ENCODE results near the gene ADAMTSL1. TPM values are rescaled to one million over a fixed set of nuclear protein-coding genes. Genes with fewer than 3 reads are reported as not detected.

The ADAMTSL1 gene
- total and polyA plus RNA-seq, 9 of the 15 experiments (the other 6 are each of a cell fraction or from before 2014, with no cell fraction given), result 0.01 TPM; not detected in 8

DNA sequence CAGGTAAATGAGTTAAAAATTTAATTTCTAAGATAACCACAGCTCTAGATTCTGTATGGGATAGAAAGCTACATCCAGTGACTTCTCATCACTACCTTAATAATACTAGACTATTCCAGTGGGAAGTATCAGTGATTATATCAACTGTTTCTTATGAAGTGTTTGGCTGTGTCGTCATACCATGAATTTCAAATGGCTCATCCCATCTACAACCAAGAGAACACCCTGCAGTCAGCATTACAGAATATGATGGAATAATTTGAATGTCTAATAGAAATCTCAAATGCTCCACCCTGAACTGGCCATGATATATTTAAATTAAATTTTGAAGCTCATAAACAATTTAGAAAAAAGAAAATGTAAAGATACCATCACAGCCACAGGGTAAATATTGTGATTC is 245.0 kb downstream of the ADAMTSL1 start:
- FAIRE-seq (no peak), ATAC-seq (no peak), DNase-seq (ENCODE audit: extremely low read depth in 1 of 4, low spot score in 3 of 4) (no peak)
- Histone ChIP-seq H3K9ac (ENCODE audit: insufficient read depth in 1 of 2, low read depth in 2 of 2, low read length in 2 of 2) (no peak overlapping the region), H3K4me2 (ENCODE audit: insufficient read depth, low read length) (no peak overlapping the region), H2AFZ (ENCODE audit: low read depth, low read length) (no peak overlapping the region), H3K9me1 (ENCODE audit: control insufficient read depth, insufficient read depth, low read length) (no peaks in the 10 kb centered on the region), H3K4me1 (replicated peaks in 1 of 2; ENCODE audit: control insufficient read depth in 2 of 2, insufficient read depth in 2 of 2, low read length in 2 of 2) (no peaks in the 10 kb centered on the region), H3K36me3 (ENCODE audit: control insufficient read depth, insufficient read depth, low read length) (no peaks in the 10 kb centered on the region), H3K79me2 (ENCODE audit: control insufficient read depth, insufficient read depth, low read length) (no peaks in the 10 kb centered on the region), H4K20me1 (replicated peaks; ENCODE audit: control insufficient read depth, insufficient read depth, low read length) (no peaks in the 10 kb centered on the region), H3K27ac (ENCODE audit: extremely low read depth, low read depth, low read length) (no peak overlapping the region), H3K9me3 (replicated peaks; ENCODE audit: control insufficient read depth, insufficient read depth, low read depth, low read length) (no peaks in the 10 kb centered on the region), H3K27me3 (ENCODE audit: control insufficient read depth in 2 of 2, insufficient read depth in 2 of 2, low read length in 2 of 2) (no peaks in the 10 kb centered on the region), H3K4me3 (no peak overlapping the region)
- no TSS peak for BruUV-seq (replicated peaks)
- POLR2A ChIA-PET, result no interaction called here
- WGBS (ENCODE audit: insufficient coverage, low coverage, missing lambda C conversion rate), result 0% methylated on average over 1 of the region's 1 CpG
- intact Hi-C loops (cut with micrococcal nuclease) (no loop called here), in situ Hi-C loops (cut with MboI) (no loop called here)
- no peak for TF ChIP-seq CBFA2T2 (conservative IDR thresholded peaks at IDR 0.05)
- TF ChIP-seq, protein P1, sequence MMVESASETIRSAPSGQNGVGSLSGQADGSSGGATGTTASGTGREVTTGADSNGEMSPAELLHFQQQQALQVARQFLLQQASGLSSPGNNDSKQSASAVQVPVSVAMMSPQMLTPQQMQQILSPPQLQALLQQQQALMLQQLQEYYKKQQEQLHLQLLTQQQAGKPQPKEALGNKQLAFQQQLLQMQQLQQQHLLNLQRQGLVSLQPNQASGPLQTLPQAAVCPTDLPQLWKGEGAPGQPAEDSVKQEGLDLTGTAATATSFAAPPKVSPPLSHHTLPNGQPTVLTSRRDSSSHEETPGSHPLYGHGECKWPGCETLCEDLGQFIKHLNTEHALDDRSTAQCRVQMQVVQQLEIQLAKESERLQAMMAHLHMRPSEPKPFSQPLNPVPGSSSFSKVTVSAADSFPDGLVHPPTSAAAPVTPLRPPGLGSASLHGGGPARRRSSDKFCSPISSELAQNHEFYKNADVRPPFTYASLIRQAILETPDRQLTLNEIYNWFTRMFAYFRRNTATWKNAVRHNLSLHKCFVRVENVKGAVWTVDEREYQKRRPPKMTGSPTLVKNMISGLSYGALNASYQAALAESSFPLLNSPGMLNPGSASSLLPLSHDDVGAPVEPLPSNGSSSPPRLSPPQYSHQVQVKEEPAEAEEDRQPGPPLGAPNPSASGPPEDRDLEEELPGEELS (CRISPR knock-in tag; IDR thresholded peaks at IDR 0.05; ENCODE audit: borderline replicate concordance), result no peak
- no peak for TF ChIP-seq E2F3 (CRISPR knock-in tag; IDR thresholded peaks at IDR 0.05)
- no peak for TF ChIP-seq U2AF2 (optimal IDR thresholded peaks at IDR 0.05; ENCODE audit: low read depth, low read length)
- no peak for TF ChIP-seq JUN (IDR thresholded peaks at IDR 0.05; ENCODE audit: borderline replicate concordance, low read depth, low read length)
- no peak for TF ChIP-seq JUN (CRISPR knock-in tag; IDR thresholded peaks at IDR 0.05; ENCODE audit: borderline replicate concordance)
- TF ChIP-seq, protein P2, sequence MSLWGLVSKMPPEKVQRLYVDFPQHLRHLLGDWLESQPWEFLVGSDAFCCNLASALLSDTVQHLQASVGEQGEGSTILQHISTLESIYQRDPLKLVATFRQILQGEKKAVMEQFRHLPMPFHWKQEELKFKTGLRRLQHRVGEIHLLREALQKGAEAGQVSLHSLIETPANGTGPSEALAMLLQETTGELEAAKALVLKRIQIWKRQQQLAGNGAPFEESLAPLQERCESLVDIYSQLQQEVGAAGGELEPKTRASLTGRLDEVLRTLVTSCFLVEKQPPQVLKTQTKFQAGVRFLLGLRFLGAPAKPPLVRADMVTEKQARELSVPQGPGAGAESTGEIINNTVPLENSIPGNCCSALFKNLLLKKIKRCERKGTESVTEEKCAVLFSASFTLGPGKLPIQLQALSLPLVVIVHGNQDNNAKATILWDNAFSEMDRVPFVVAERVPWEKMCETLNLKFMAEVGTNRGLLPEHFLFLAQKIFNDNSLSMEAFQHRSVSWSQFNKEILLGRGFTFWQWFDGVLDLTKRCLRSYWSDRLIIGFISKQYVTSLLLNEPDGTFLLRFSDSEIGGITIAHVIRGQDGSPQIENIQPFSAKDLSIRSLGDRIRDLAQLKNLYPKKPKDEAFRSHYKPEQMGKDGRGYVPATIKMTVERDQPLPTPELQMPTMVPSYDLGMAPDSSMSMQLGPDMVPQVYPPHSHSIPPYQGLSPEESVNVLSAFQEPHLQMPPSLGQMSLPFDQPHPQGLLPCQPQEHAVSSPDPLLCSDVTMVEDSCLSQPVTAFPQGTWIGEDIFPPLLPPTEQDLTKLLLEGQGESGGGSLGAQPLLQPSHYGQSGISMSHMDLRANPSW (CRISPR knock-in tag; IDR thresholded peaks at IDR 0.05), result no peak
- TF ChIP-seq CHD1 (IDR thresholded peaks at IDR 0.05; ENCODE audit: low read length), result no peak
- CTCF ChIA-PET (ENCODE audit: low intra/inter-chr PET ratio), result no interaction called here

All from K562 (cell line).